Measurements from ENCODE around the gene RNF181. TPM values are rescaled to one million over a fixed set of nuclear protein-coding genes. Genes with fewer than 3 reads are reported as not detected.

RNF181 gene
- total and polyA plus RNA-seq, 3 donors from 2014 or later, result 119 to 189 (median 137) TPM

DNA sequence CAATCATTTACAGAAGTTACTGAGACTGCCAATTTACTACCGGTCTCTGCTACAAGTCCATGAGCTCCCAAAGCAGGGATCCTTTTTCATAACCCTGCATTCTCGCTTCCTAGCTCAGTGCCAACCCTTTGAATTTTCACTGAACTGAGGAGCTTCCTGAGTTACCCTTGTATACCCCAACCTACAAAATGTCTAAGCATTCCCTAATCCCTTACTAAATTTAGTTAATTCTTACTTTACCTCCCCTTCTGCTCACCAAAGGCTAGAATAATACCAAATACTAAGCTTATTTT lies 47.0 kb upstream of the RNF181 start:
- Histone ChIP-seq H3K4me3 (no peak overlapping the region), H3K4me1 (no peaks in the 10 kb centered on the region), H3K27me3 (no peaks in the 10 kb centered on the region), H3K36me3 (ENCODE audit: low read depth, missing control alignments) (no peaks in the 10 kb centered on the region), H3K9me3 (no peaks in the 10 kb centered on the region), H3K27ac (no peak overlapping the region)
- no peak for TF ChIP-seq POLR2A (IDR thresholded peaks at IDR 0.05)
- TF ChIP-seq, protein P1, sequence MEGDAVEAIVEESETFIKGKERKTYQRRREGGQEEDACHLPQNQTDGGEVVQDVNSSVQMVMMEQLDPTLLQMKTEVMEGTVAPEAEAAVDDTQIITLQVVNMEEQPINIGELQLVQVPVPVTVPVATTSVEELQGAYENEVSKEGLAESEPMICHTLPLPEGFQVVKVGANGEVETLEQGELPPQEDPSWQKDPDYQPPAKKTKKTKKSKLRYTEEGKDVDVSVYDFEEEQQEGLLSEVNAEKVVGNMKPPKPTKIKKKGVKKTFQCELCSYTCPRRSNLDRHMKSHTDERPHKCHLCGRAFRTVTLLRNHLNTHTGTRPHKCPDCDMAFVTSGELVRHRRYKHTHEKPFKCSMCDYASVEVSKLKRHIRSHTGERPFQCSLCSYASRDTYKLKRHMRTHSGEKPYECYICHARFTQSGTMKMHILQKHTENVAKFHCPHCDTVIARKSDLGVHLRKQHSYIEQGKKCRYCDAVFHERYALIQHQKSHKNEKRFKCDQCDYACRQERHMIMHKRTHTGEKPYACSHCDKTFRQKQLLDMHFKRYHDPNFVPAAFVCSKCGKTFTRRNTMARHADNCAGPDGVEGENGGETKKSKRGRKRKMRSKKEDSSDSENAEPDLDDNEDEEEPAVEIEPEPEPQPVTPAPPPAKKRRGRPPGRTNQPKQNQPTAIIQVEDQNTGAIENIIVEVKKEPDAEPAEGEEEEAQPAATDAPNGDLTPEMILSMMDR (IDR thresholded peaks at IDR 0.05), result no peak
- no peak for DNase-seq
- 57 to 61% methylated on average over 2 of the region's 2 CpGs for WGBS, 2 donors
- intact Hi-C loops (cut with DNase I; ENCODE audit: low total_unique reads), result no loop called here

DNA sequence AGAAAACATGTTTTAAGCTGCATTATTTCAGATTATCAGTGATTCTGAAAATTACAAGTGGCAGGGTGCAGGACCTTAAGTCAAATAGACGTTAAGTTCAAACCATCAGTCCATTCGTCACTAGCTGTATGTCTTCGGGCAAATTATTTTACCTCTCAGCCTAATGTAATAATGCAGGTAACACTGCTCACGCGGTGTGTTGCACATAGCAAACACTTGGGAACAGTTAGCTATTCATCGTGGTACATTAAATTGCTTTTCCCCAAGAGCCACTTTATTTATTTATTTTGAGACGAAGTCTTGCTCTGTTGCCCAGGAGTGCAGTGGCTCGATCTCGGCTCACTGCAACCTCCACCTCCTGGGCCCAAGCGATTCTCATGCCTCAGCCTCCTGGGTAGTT lies 46.5 kb upstream of the RNF181 start:
- H3K4me3 ChIP-seq, result no peak overlapping the region
- H3K9me3 ChIP-seq, result no peaks in the 10 kb centered on the region
- no peaks in the 10 kb centered on the region for H3K4me1 ChIP-seq
- no peaks in the 10 kb centered on the region for H3K36me3 ChIP-seq (ENCODE audit: low read depth, missing control alignments)
- 88 to 89% methylated on average over 10 of the region's 10 CpGs for WGBS, 2 donors
- TF ChIP-seq, protein P1 (IDR thresholded peaks at IDR 0.05), result no peak
- no peak for TF ChIP-seq POLR2A (IDR thresholded peaks at IDR 0.05)
- intact Hi-C loops (cut with DNase I; ENCODE audit: low total_unique reads), result no loop called here
- H3K27ac ChIP-seq, result no peak overlapping the region
- no peak for DNase-seq
- H3K27me3 ChIP-seq, result no peaks in the 10 kb centered on the region

DNA sequence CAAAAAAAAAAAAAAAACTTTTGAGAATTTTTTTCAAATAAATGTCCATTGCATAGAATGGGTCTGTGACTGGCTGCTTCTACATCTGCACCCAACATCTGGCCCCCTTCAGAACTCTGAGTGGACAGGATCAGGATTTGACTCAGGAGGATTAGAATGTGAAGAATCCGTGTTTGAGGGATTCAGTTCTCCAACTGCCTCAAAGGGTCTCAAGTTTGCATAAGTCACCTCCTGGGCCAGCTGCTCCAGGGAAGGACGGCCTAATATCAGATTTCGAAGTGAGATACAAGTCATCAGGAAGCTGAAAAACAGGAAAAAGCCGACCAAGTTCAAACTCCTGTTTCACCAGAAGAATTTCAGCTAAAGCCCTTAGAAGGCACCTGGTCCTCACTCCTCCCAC lies 45.7 kb upstream of the RNF181 start:
- WGBS, 2 donors, result 65 to 74% methylated on average over 4 of the region's 4 CpGs
- H3K4me3 ChIP-seq, result no peak overlapping the region
- peak overlapping the region in 1 of 2 donors; percentile 1 for H3K27ac ChIP-seq
- no peaks in the 10 kb centered on the region for H3K36me3 ChIP-seq (ENCODE audit: low read depth, missing control alignments)
- no peaks in the 10 kb centered on the region for H3K27me3 ChIP-seq
- no peak for DNase-seq
- H3K9me3 ChIP-seq, result no peaks in the 10 kb centered on the region
- intact Hi-C loops (cut with DNase I; ENCODE audit: low total_unique reads), result loop anchor here (5.0 kb wide), 1 partner anchor 118 kb away; no protein-coding TSS in a partner anchor
- no peak for TF ChIP-seq POLR2A (IDR thresholded peaks at IDR 0.05)
- TF ChIP-seq, protein P1 (IDR thresholded peaks at IDR 0.05), result no peak
- no peaks in the 10 kb centered on the region for H3K4me1 ChIP-seq

DNA sequence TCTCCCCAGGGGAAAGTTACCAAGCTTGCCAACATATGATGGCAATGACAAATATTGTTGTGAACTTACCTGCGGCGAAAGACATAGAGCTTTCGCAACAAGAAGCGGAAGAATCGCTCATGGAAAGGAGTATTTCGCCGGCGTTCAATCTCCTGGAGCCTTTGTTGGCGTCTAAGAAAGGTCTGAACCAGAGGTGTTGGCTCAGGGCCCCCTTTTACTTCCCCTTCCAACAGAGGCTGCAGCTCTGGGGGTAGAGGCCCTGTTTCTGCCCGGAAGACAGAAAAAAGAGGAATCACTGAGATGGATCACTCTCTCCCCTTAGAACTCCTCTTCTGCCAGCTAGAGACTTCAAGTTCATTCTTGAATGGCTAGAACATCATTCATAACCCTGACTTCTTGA lies 45.1 kb upstream of the RNF181 start:
- H3K27ac ChIP-seq, result peak overlapping the region in 1 of 2 donors; percentile 1

More for the DNA sequence above, 45.1 kb upstream of the RNF181 start:
- Histone ChIP-seq H3K4me3 (no peak overlapping the region), H3K9me3 (no peaks in the 10 kb centered on the region), H3K4me1 (no peaks in the 10 kb centered on the region), H3K36me3 (ENCODE audit: low read depth, missing control alignments) (no peaks in the 10 kb centered on the region), H3K27me3 (no peaks in the 10 kb centered on the region)
- DNase-seq, result no peak
- intact Hi-C loops (cut with DNase I; ENCODE audit: low total_unique reads), result loop anchor here (5.0 kb wide), 1 partner anchor 118 kb away; no protein-coding TSS in a partner anchor
- TF ChIP-seq, protein P1 (IDR thresholded peaks at IDR 0.05), result no peak
- TF ChIP-seq POLR2A (IDR thresholded peaks at IDR 0.05), result no peak
- 87 to 93% methylated on average over 10 of the region's 10 CpGs for WGBS, 2 donors

All from testis (tissue), 3 donors.